HEK293 (cell line): Measurements from ENCODE around the gene ANAPC16.

ENCODE experiments used
- EGR2 ChIP-seq: fragments of 450-650 bp; formaldehyde crosslinking; IDR thresholded peaks from 2 replicates; pipeline ENCODE4 v1.5.1; 2016; ENCODE audit warnings: low read depth, missing biosample characterization, missing genetic modification characterization
- HOXD13 ChIP-seq: sonication (generic); formaldehyde crosslinking; IDR thresholded peaks from 2 replicates; pipeline ENCODE4 v1.8.0; 2022; ENCODE audit warnings: missing genetic modification reagents, borderline replicate concordance
- KLF1 ChIP-seq: fragments of 450-650 bp; formaldehyde crosslinking; IDR thresholded peaks from 2 replicates; pipeline ENCODE4 v1.5.1; 2016; ENCODE audit warnings: missing biosample characterization, missing genetic modification characterization
- OVOL3 ChIP-seq: fragments of 450-650 bp; formaldehyde crosslinking; IDR thresholded peaks from 2 replicates; pipeline ENCODE4 v1.5.1; 2016; ENCODE audit warnings: missing biosample characterization, missing genetic modification characterization
- RBAK ChIP-seq: fragments of 450-650 bp; formaldehyde crosslinking; IDR thresholded peaks from 2 replicates; pipeline ENCODE4 v1.5.1; 2016; ENCODE audit warnings: missing biosample characterization, missing genetic modification characterization
- SP2 ChIP-seq: fragments of 450-650 bp; formaldehyde crosslinking; IDR thresholded peaks from 2 replicates; pipeline ENCODE4 v1.5.1; 2016; ENCODE audit warnings: missing biosample characterization, missing genetic modification characterization
- TSHZ1 ChIP-seq: fragments of 450-650 bp; formaldehyde crosslinking; IDR thresholded peaks from 2 replicates; pipeline ENCODE4 v1.5.1; 2016; ENCODE audit warnings: missing biosample characterization, missing genetic modification characterization, borderline replicate concordance
- ZBTB20 ChIP-seq: fragments of 450-650 bp; formaldehyde crosslinking; IDR thresholded peaks from 2 replicates; pipeline ENCODE4 v1.5.1; 2016; ENCODE audit warnings: missing biosample characterization, missing genetic modification characterization
- ZBTB44 ChIP-seq: fragments of 450-650 bp; IDR thresholded peaks from 2 replicates; pipeline ENCODE4 v1.5.1; 2018; ENCODE audit warnings: missing biosample characterization, mild to moderate bottlenecking, missing genetic modification characterization
- ZNF140 ChIP-seq: fragments of 450-650 bp; formaldehyde crosslinking; IDR thresholded peaks from 2 replicates; pipeline ENCODE4 v1.5.1; 2016; ENCODE audit warnings: missing biosample characterization, missing genetic modification characterization
- ZNF148 ChIP-seq: fragments of 450-650 bp; formaldehyde crosslinking; IDR thresholded peaks from 2 replicates; pipeline ENCODE4 v1.5.0; 2017; ENCODE audit warnings: missing biosample characterization, missing genetic modification characterization, borderline replicate concordance
- ZNF24 ChIP-seq: fragments of 450-650 bp; formaldehyde crosslinking; IDR thresholded peaks from 2 replicates; pipeline ENCODE4 v1.5.1; 2016; ENCODE audit warnings: missing biosample characterization, missing genetic modification characterization
- ZNF362 ChIP-seq: fragments of 450-650 bp; formaldehyde crosslinking; IDR thresholded peaks from 2 replicates; pipeline ENCODE4 v1.5.1; 2016; ENCODE audit warnings: missing biosample characterization, missing genetic modification characterization
- ZNF391 ChIP-seq: fragments of 450-650 bp; formaldehyde crosslinking; IDR thresholded peaks from 2 replicates; pipeline ENCODE4 v1.5.1; 2016; ENCODE audit warnings: low read depth, missing biosample characterization, missing genetic modification characterization, borderline replicate concordance
- ZNF449 ChIP-seq: fragments of 450-650 bp; formaldehyde crosslinking; IDR thresholded peaks from 2 replicates; pipeline ENCODE4 v1.5.1; 2017; ENCODE audit warnings: missing biosample characterization, mild to moderate bottlenecking, missing genetic modification characterization, moderate library complexity
- ZNF48 ChIP-seq: fragments of 450-650 bp; formaldehyde crosslinking; IDR thresholded peaks from 2 replicates; pipeline ENCODE4 v1.5.1; 2016; ENCODE audit warnings: missing biosample characterization, missing genetic modification characterization
- ZNF488 ChIP-seq: fragments of 450-650 bp; formaldehyde crosslinking; IDR thresholded peaks from 2 replicates; pipeline ENCODE4 v1.5.1; 2016; ENCODE audit warnings: missing biosample characterization, missing genetic modification characterization
- ZNF510 ChIP-seq: fragments of 450-650 bp; formaldehyde crosslinking; IDR thresholded peaks from 2 replicates; pipeline ENCODE4 v1.5.1; 2018; ENCODE audit warnings: mild to moderate bottlenecking, missing genetic modification characterization, missing biosample characterization; ENCODE audit not compliant: insufficient replicate concordance
- ZNF521 ChIP-seq: fragments of 450-650 bp; formaldehyde crosslinking; IDR thresholded peaks from 2 replicates; pipeline ENCODE4 v1.5.1; 2017; ENCODE audit warnings: missing biosample characterization, mild to moderate bottlenecking, missing genetic modification characterization
- ZNF548 ChIP-seq: fragments of 450-650 bp; formaldehyde crosslinking; IDR thresholded peaks from 2 replicates; pipeline ENCODE4 v1.5.1; 2016; ENCODE audit warnings: missing biosample characterization, missing genetic modification characterization
- ZNF558 ChIP-seq: fragments of 450-650 bp; formaldehyde crosslinking; IDR thresholded peaks from 2 replicates; pipeline ENCODE4 v1.5.1; 2016; ENCODE audit warnings: missing biosample characterization, missing genetic modification characterization
- ZNF660 ChIP-seq: fragments of 450-650 bp; IDR thresholded peaks from 2 replicates; pipeline ENCODE4 v1.5.1; 2018; ENCODE audit warnings: missing biosample characterization, mild to moderate bottlenecking, missing genetic modification characterization
- ZNF704 ChIP-seq: fragments of 450-650 bp; formaldehyde crosslinking; IDR thresholded peaks from 2 replicates; pipeline ENCODE4 v1.5.1; 2016; ENCODE audit warnings: missing biosample characterization, missing genetic modification characterization
- ZNF792 ChIP-seq: fragments of 450-650 bp; formaldehyde crosslinking; IDR thresholded peaks from 2 replicates; pipeline ENCODE4 v1.5.1; 2016; ENCODE audit warnings: missing biosample characterization, missing genetic modification characterization
- ZNF837 ChIP-seq: fragments of 450-650 bp; formaldehyde crosslinking; IDR thresholded peaks from 2 replicates; pipeline ENCODE4 v1.5.1; 2016; ENCODE audit warnings: missing biosample characterization, missing genetic modification characterization

Gene ANAPC16

GRCh38 chr10:72173619-72174296 lies 42.1 kb upstream of the ANAPC16 start (continued):
- TF ChIP-seq RBAK (tag by site-specific recombination) (no peak), ZBTB20 (tag by site-specific recombination) (peak; percentile 99; the same call in 1 of the 2 replicates), HOXD13 (CRISPR knock-in tag) (no peak), ZNF449 (tag by site-specific recombination) (peak; percentile 96), ZNF704 (tag by site-specific recombination) (no peak), ZNF362 (tag by site-specific recombination) (no peak), OVOL3 (tag by site-specific recombination) (peak; percentile 65; the same call in 1 of the 2 replicates), ZNF48 (tag by site-specific recombination) (no peak), ZNF488 (tag by site-specific recombination) (0 out of 2 replicates have a peak, but pooled peaks have one; percentile 48), ZNF548 (tag by site-specific recombination) (no peak), KLF1 (no peak), ZNF660 (tag by site-specific recombination) (peak; percentile 80; the same call in 1 of the 2 replicates), ZNF510 (no peak), EGR2 (no peak), ZNF140 (tag by site-specific recombination) (no peak), TSHZ1 (tag by site-specific recombination) (peak; percentile 67; the same call in 1 of the 2 replicates), ZNF837 (tag by site-specific recombination) (no peak), ZNF558 (tag by site-specific recombination) (0 out of 2 replicates have a peak, but pooled peaks have one; percentile 28), ZNF148 (tag by site-specific recombination) (no peak), ZNF24 (peak; percentile 89), ZNF391 (tag by site-specific recombination) (no peak), SP2 (tag by site-specific recombination) (0 out of 2 replicates have a peak, but pooled peaks have one; percentile 7), ZNF792 (tag by site-specific recombination) (no peak), ZBTB44 (tag by site-specific recombination) (peak; percentile 87), ZNF521 (no peak)
